Measurements from ENCODE around the gene PI4K2A. TPM values are rescaled to one million over a fixed set of nuclear protein-coding genes. Genes with fewer than 3 reads are reported as not detected.

The PI4K2A gene
- polyA plus RNA-seq, 1 donor from 2014 or later = 14.4 TPM

DNA sequence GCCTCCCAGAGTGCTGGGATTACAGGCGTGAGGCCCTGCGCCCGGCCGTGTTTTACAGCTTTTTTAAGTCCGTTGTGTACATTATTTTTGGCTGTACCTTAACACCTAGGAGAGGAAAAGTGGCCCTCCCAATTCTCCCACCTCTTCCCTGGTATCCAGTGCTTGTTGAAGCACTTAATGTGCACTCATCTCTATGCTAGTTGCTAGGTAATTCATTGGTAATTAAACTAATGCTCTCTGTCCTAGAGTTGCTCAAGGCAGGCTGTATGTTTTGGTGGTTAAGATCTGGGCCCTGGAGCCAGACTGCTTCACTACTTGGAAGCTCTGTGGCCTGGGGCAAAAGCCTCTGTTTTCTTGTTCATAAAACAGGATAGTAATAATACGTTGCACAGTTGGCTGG lies 27.0 kb downstream of the PI4K2A start:
- Histone ChIP-seq H3K4me3 (ENCODE audit: low read length) (no peak overlapping the region), H3K27ac (ENCODE audit: low read length) (no peak overlapping the region), H4K20me1 (ENCODE audit: insufficient read depth) (no peaks in the 10 kb centered on the region), H2AFZ (ENCODE audit: low read depth, low read length) (no peak overlapping the region), H3K9ac (ENCODE audit: low read length) (no peak overlapping the region), H3K36me3 (ENCODE audit: insufficient read depth, low read length) (no peaks in the 10 kb centered on the region), H3K9me2 (ENCODE audit: insufficient read depth, low read length) (no peaks in the 10 kb centered on the region), H3K4me2 (ENCODE audit: low read length) (no peak overlapping the region), H3K9me3 (ENCODE audit: low read length) (no peaks in the 10 kb centered on the region), H3K27me3 (ENCODE audit: insufficient read depth, low read depth, low read length) (no peaks in the 10 kb centered on the region), H3F3A (ENCODE audit: insufficient read depth, low read length, poor library complexity, severe bottlenecking) (no peaks in the 10 kb centered on the region), H3K79me2 (replicated peaks; ENCODE audit: insufficient read depth, low read length) (no peaks in the 10 kb centered on the region)
- TF ChIP-seq EZH2 (IDR thresholded peaks at IDR 0.05; ENCODE audit: borderline replicate concordance, insufficient read depth, low read length, poor library complexity, severe bottlenecking) (no peak), MXI1 (conservative IDR thresholded peaks at IDR 0.05; ENCODE audit: poor library complexity, severe bottlenecking) (no peak), REST (IDR thresholded peaks at IDR 0.05; ENCODE audit: borderline replicate concordance) (no peak), CTCF (IDR thresholded peaks at IDR 0.05; ENCODE audit: poor library complexity, severe bottlenecking) (no peak), TAF1 (IDR thresholded peaks at IDR 0.05; ENCODE audit: low read depth) (no peak), POLR2AphosphoS5 (IDR thresholded peaks at IDR 0.05) (no peak), RAD21 (conservative IDR thresholded peaks at IDR 0.05) (no peak)

DNA sequence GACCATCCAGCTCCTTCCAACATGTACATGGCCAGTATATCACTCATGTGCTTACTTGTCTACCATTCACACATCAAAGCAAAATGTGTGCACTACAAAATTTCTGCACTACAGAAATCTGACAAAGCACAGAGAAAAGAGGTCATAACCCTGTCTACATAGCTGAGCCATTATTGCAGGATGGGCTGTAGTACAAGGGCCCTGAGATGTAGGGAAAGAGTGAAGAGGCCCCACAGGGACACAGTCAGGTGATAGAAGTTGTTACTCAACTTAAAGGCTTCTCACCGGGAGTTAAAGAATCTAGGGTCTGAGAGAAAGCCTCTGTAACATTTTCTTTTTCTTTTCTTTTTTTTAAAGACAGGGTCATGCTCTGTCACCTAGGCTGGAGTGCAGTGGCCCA lies 29.1 kb downstream of the PI4K2A start:
- Histone ChIP-seq H3K9me3 (ENCODE audit: low read length) (no peaks in the 10 kb centered on the region), H4K20me1 (ENCODE audit: insufficient read depth) (no peaks in the 10 kb centered on the region), H3F3A (ENCODE audit: insufficient read depth, low read length, poor library complexity, severe bottlenecking) (no peaks in the 10 kb centered on the region), H3K27me3 (ENCODE audit: insufficient read depth, low read depth, low read length) (no peaks in the 10 kb centered on the region), H3K9me2 (ENCODE audit: insufficient read depth, low read length) (no peaks in the 10 kb centered on the region), H3K4me2 (ENCODE audit: low read length) (no peak overlapping the region), H3K79me2 (replicated peaks; ENCODE audit: insufficient read depth, low read length) (no peaks in the 10 kb centered on the region), H3K4me3 (ENCODE audit: low read length) (no peak overlapping the region), H2AFZ (ENCODE audit: low read depth, low read length) (no peak overlapping the region), H3K27ac (ENCODE audit: low read length) (no peak overlapping the region), H3K9ac (ENCODE audit: low read length) (no peak overlapping the region), H3K36me3 (ENCODE audit: insufficient read depth, low read length) (no peaks in the 10 kb centered on the region)
- no peak for TF ChIP-seq SMC3 (conservative IDR thresholded peaks at IDR 0.05; ENCODE audit: poor library complexity)
- no peak for TF ChIP-seq RAD21 (conservative IDR thresholded peaks at IDR 0.05)
- no peak for TF ChIP-seq POLR2AphosphoS5 (IDR thresholded peaks at IDR 0.05)
- TF ChIP-seq EP300 (conservative IDR thresholded peaks at IDR 0.05; ENCODE audit: poor library complexity, severe bottlenecking) = no peak
- no peak for TF ChIP-seq MXI1 (conservative IDR thresholded peaks at IDR 0.05; ENCODE audit: poor library complexity, severe bottlenecking)
- no peak for TF ChIP-seq TAF1 (IDR thresholded peaks at IDR 0.05; ENCODE audit: low read depth)
- no peak for TF ChIP-seq CTCF (IDR thresholded peaks at IDR 0.05; ENCODE audit: poor library complexity, severe bottlenecking)
- TF ChIP-seq REST (IDR thresholded peaks at IDR 0.05; ENCODE audit: borderline replicate concordance) = no peak
- TF ChIP-seq EZH2 (IDR thresholded peaks at IDR 0.05; ENCODE audit: borderline replicate concordance, insufficient read depth, low read length, poor library complexity, severe bottlenecking) = no peak

Measured in neural cell (in vitro differentiated cells).